Hepatocyte (in vitro differentiated cells): ENCODE measurements around the gene ARID3A. TPM values are rescaled to one million over a fixed set of nuclear protein-coding genes. Genes with fewer than 3 reads are reported as not detected.

Experiments used
- DNase-seq: peaks from one replicate; pipeline ENCODE4 v3.0.0-alpha.2; 2016; ENCODE audit warnings: low spot score
- H2AFZ ChIP-seq: fragments of 200-600 bp; sonication (generic); 2 replicates; pipeline ENCODE4 v1.6.0; 2016; ENCODE audit warnings: antibody characterized with exemption, mild to moderate bottlenecking
- H3K27ac ChIP-seq: fragments of 200-600 bp; sonication (generic); 2 replicates; pipeline ENCODE4 v1.5.1; 2016; ENCODE audit warnings: mild to moderate bottlenecking
- H3K27me3 ChIP-seq: fragments of 200-600 bp; sonication (generic); 2 replicates; pipeline ENCODE4 v1.6.1; 2016
- H3K36me3 ChIP-seq: fragments of 200-600 bp; sonication (generic); replicated peaks from 2 replicates; pipeline ENCODE4 v1.5.1; 2016; ENCODE audit warnings: low read depth; ENCODE audit not compliant: insufficient read depth
- H3K4me1 ChIP-seq: fragments of 200-600 bp; sonication (generic); 2 replicates; pipeline ENCODE4 v1.5.1; 2016; ENCODE audit warnings: mild to moderate bottlenecking, moderate library complexity; ENCODE audit not compliant: insufficient read depth
- H3K4me2 ChIP-seq: fragments of 200-600 bp; sonication (generic); 2 replicates; pipeline ENCODE4 v1.6.0; 2016
- H3K4me3 ChIP-seq: fragments of 200-600 bp; sonication (generic); 2 replicates; pipeline ENCODE4 v1.5.1; 2016; ENCODE audit warnings: mild to moderate bottlenecking
- H3K79me2 ChIP-seq: fragments of 200-600 bp; sonication (generic); 2 replicates; pipeline ENCODE4 v1.6.0; 2017; ENCODE audit warnings: mild to moderate bottlenecking
- H3K9me2 ChIP-seq: fragments of 200-600 bp; sonication (generic); replicated peaks from 2 replicates; pipeline ENCODE4 v1.6.0; 2017; ENCODE audit warnings: mild to moderate bottlenecking; ENCODE audit not compliant: insufficient read depth
- H3K9me3 ChIP-seq: fragments of 200-600 bp; sonication (generic); 2 replicates; pipeline ENCODE4 v1.5.1; 2016; ENCODE audit warnings: low read depth, mild to moderate bottlenecking
- H4K20me1 ChIP-seq: fragments of 200-600 bp; sonication (generic); 2 replicates; pipeline ENCODE4 v1.6.0; 2016; ENCODE audit warnings: mild to moderate bottlenecking; ENCODE audit not compliant: insufficient read depth, poor library complexity, severe bottlenecking
- CTCF ChIP-seq: fragments of 200-600 bp; sonication (generic); IDR thresholded peaks from 2 replicates; pipeline ENCODE4 v1.5.1; 2016; ENCODE audit warnings: antibody characterized with exemption, mild to moderate bottlenecking; ENCODE audit not compliant: poor library complexity
- EZH2 ChIP-seq: fragments of 200-600 bp; sonication (generic); IDR thresholded peaks from 2 replicates; pipeline ENCODE4 v1.6.1; 2016; ENCODE audit warnings: antibody characterized with exemption, mild to moderate bottlenecking, borderline replicate concordance
- EZH2phosphoT487 ChIP-seq: fragments of 200-600 bp; sonication (generic); IDR thresholded peaks from one replicate; pipeline ENCODE4 v1.6.1; 2018; ENCODE audit warnings: antibody characterized with exemption, mild to moderate bottlenecking, low read depth, moderate library complexity; ENCODE audit not compliant: unreplicated experiment, severe bottlenecking
- WGBS: methylation state at CpG from one replicate; pipeline ENCODE4 v1.1.6; 2016; ENCODE audit warnings: low lambda C conversion rate; ENCODE audit errors: missing lambda C conversion rate; 5-methylcytosine and 5-hydroxymethylcytosine counted together
- polyA plus RNA-seq: library from polyadenylated mRNA; unstranded; fragments of >200 nt; fragmentation: Nextera tagmentation; extraction: Ambion mirVana; gene quantifications from 2 replicates; pipeline ENCODE4 v1.2.1, GENCODE V29; 2016
- total RNA-seq: library from RNA; depleted of rRNA; stranded (reverse); fragments of >200 nt; gene quantifications from 2 replicates; pipeline ENCODE4 v1.2.3, GENCODE V29; 2014

Gene ARID3A
- total and polyA plus RNA-seq, 2 experiments from 2014 or later: 122 to 180 TPM

- H3K9me2 ChIP-seq: no peaks in the 10 kb centered on the region
- WGBS: 90% methylated on average over 8 of the region's 10 CpGs
- peaks cover 49% of the 10 kb centered on the region for H3K79me2 ChIP-seq
- no peaks in the 10 kb centered on the region for H3K36me3 ChIP-seq
- H3K4me3 ChIP-seq: no peak overlapping the region
- H2AFZ ChIP-seq: no peak overlapping the region
- H3K4me1 ChIP-seq: peaks cover 25% of the 10 kb centered on the region
- H3K9me3 ChIP-seq: no peaks in the 10 kb centered on the region
- H4K20me1 ChIP-seq: peaks cover 41% of the 10 kb centered on the region
- no peaks in the 10 kb centered on the region for H3K27me3 ChIP-seq
- no peak for DNase-seq
- H3K27ac ChIP-seq: no peak overlapping the region
- no peak for TF ChIP-seq EZH2
- TF ChIP-seq CTCF: no peak
- TF ChIP-seq EZH2phosphoT487: no peak
- no peak overlapping the region for H3K4me2 ChIP-seq
Measured at GRCh38 chr19:1013218-1013617, 87.4 kb downstream of the ARID3A start.

GRCh38 chr19:1014161-1015060 lies 88.6 kb downstream of the ARID3A start:
- Histone ChIP-seq H3K27ac (no peak overlapping the region), H3K4me1 (peaks cover 37% of the 10 kb centered on the region), H3K79me2 (peaks cover 61% of the 10 kb centered on the region), H3K9me2 (no peaks in the 10 kb centered on the region), H4K20me1 (peaks cover 53% of the 10 kb centered on the region), H2AFZ (no peak overlapping the region), H3K4me2 (no peak overlapping the region), H3K27me3 (no peaks in the 10 kb centered on the region), H3K9me3 (no peaks in the 10 kb centered on the region), H3K4me3 (no peak overlapping the region), H3K36me3 (no peaks in the 10 kb centered on the region)
- TF ChIP-seq EZH2 (no peak), EZH2phosphoT487 (no peak), CTCF (no peak)
- WGBS: 97% methylated on average over 39 of the region's 49 CpGs
- no peak for DNase-seq

GRCh38 chr19:1015061-1015781 lies 89.4 kb downstream of the ARID3A start:
- DNase-seq: no peak
- H2AFZ ChIP-seq: no peak overlapping the region
- WGBS: 97% methylated on average over 29 of the region's 29 CpGs
- peaks cover 69% of the 10 kb centered on the region for H3K79me2 ChIP-seq
- peaks cover 42% of the 10 kb centered on the region for H3K4me1 ChIP-seq
- H3K27ac ChIP-seq: no peak overlapping the region
- H4K20me1 ChIP-seq: peaks cover 61% of the 10 kb centered on the region
- H3K4me3 ChIP-seq: no peak overlapping the region
- TF ChIP-seq EZH2phosphoT487 (no peak), CTCF (no peak)
- no peaks in the 10 kb centered on the region for H3K27me3 ChIP-seq
- no peak overlapping the region for H3K4me2 ChIP-seq
- H3K9me2 ChIP-seq: no peaks in the 10 kb centered on the region
- H3K9me3 ChIP-seq: no peaks in the 10 kb centered on the region
- no peaks in the 10 kb centered on the region for H3K36me3 ChIP-seq
